PC-3 (cell line): Measurements from ENCODE around the gene MSI2. TPM values are rescaled to one million over a fixed set of nuclear protein-coding genes. Genes with fewer than 3 reads are reported as not detected.

ENCODE experiments used
- ATAC-seq: fragments of 200-7000 bp; cut with Tn5 transposase; 2 replicates; pipeline ENCODE4 v1.9.1; 2020; ENCODE audit warnings: mild to moderate bottlenecking, moderate library complexity
- BruUV-seq: library from RNA; stranded (reverse); fragments of 400-500 nt; replicated peaks from 2 replicates; lab custom pipeline; 2021; lab: Mats Ljungman, UMichigan
- CTCF ChIA-PET: fragments of 300-600 bp; sonication (Branson Sonifier 250); formaldehyde crosslinking; loops from one replicate; lab custom pipeline; 2022; ENCODE audit warnings: antibody characterized with exemption; lab: Charles Lee
- POLR2A ChIA-PET: fragments of 300-600 bp; sonication (Branson Sonifier 250); formaldehyde crosslinking; loops from one replicate; lab custom pipeline; 2022; ENCODE audit warnings: antibody characterized with exemption; ENCODE audit not compliant: unreplicated experiment; lab: Charles Lee
- DNase-seq: peaks from one replicate; pipeline ENCODE4 v3.0.0-alpha.2; 2015
- H2AFZ ChIP-seq: fragments of 300-600 bp; sonication (generic); 2 replicates; pipeline ENCODE4 v1.6.0; 2016; ENCODE audit warnings: antibody characterized with exemption, low read length
- H3F3A ChIP-seq: fragments of 300-600 bp; sonication (generic); one replicate; pipeline ENCODE4 v1.6.0; 2017; ENCODE audit warnings: antibody characterized with exemption, low read length, control low read depth, mild to moderate bottlenecking; ENCODE audit not compliant: unreplicated experiment
- H3K27ac ChIP-seq: fragments of 300-600 bp; sonication (generic); 2 replicates; pipeline ENCODE4 v1.5.1; 2016; ENCODE audit warnings: mild to moderate bottlenecking, low read length
- H3K27me3 ChIP-seq: fragments of 300-600 bp; sonication (generic); 2 replicates; pipeline ENCODE4 v1.6.1; 2016; ENCODE audit warnings: low read length, mixed read lengths
- H3K36me3 ChIP-seq: fragments of 300-600 bp; sonication (generic); 2 replicates; pipeline ENCODE4 v1.6.1; 2016; ENCODE audit warnings: low read depth, mixed run types, low read length, mixed read lengths
- H3K4me1 ChIP-seq: fragments of 300-600 bp; sonication (generic); 2 replicates; pipeline ENCODE4 v1.5.1; 2016; ENCODE audit warnings: low read length; ENCODE audit not compliant: insufficient read depth
- H3K4me2 ChIP-seq: fragments of 300-600 bp; sonication (generic); 2 replicates; pipeline ENCODE4 v1.6.0; 2016; ENCODE audit warnings: low read length
- H3K4me3 ChIP-seq: fragments of 300-600 bp; sonication (generic); 2 replicates; pipeline ENCODE4 v1.5.1; 2016; ENCODE audit warnings: mild to moderate bottlenecking, low read length, mixed read lengths
- H3K79me2 ChIP-seq: fragments of 300-600 bp; sonication (generic); 2 replicates; pipeline ENCODE4 v1.6.1; 2017; ENCODE audit warnings: low read length, mixed read lengths
- H3K9ac ChIP-seq: fragments of 300-600 bp; sonication (generic); 2 replicates; pipeline ENCODE4 v1.6.0; 2016; ENCODE audit warnings: mild to moderate bottlenecking, low read length
- H3K9me2 ChIP-seq: fragments of 300-600 bp; sonication (generic); replicated peaks from 2 replicates; pipeline ENCODE4 v1.6.1; 2016; ENCODE audit warnings: mixed run types, low read length, mixed read lengths
- H3K9me3 ChIP-seq: fragments of 300-600 bp; sonication (generic); 2 replicates; pipeline ENCODE4 v1.6.1; 2016; ENCODE audit warnings: low read length, mixed read lengths
- H4K20me1 ChIP-seq: fragments of 300-600 bp; sonication (generic); 2 replicates; pipeline ENCODE4 v1.6.1; 2016; ENCODE audit warnings: low read length, mixed read lengths
- CTCF ChIP-seq: fragments of 300-600 bp; sonication (generic); conservative IDR thresholded peaks from 2 replicates; pipeline ENCODE4 v1.5.1; 2017; ENCODE audit warnings: antibody characterized with exemption, low read depth, mild to moderate bottlenecking, low read length
- EZH2 ChIP-seq: fragments of 300-600 bp; sonication (generic); IDR thresholded peaks from one replicate; pipeline ENCODE4 v1.6.1; 2017; ENCODE audit warnings: antibody characterized with exemption, mild to moderate bottlenecking, low read length; ENCODE audit not compliant: unreplicated experiment
- EZH2phosphoT487 ChIP-seq: fragments of 300-600 bp; sonication (generic); IDR thresholded peaks from 2 replicates; pipeline ENCODE4 v1.6.1; 2018; ENCODE audit warnings: mild to moderate bottlenecking, antibody characterized with exemption, low read length, borderline replicate concordance
- intact Hi-C: fragments of 100-400 bp; cut with micrococcal nuclease; formaldehyde crosslinking; loops from 2 replicates; pipeline ENCODE4 v1.9.0; 2023
- total RNA-seq: library from RNA; depleted of rRNA; stranded (reverse); fragments of >200 nt; gene quantifications from 2 replicates; pipeline ENCODE4 v1.2.3, GENCODE V29; 2014

MSI2 gene
- total RNA-seq, 1 experiment from 2014 or later = 54.7 TPM

GRCh38 chr17:57259306-57259705 lies 3.0 kb downstream of the MSI2 start:
- Histone ChIP-seq H3K9ac (no peak overlapping the region; the same call in 1 of the 2 replicates), H3K4me2 (peak overlapping the region; percentile 93), H4K20me1 (no peaks in the 10 kb centered on the region), H3K27ac (no peak overlapping the region), H3K79me2 (peaks cover 35% of the 10 kb centered on the region), H3F3A (no peaks in the 10 kb centered on the region), H3K9me2 (no peaks in the 10 kb centered on the region), H3K36me3 (peaks cover 21% of the 10 kb centered on the region), H3K4me1 (peaks cover 16% of the 10 kb centered on the region), H2AFZ (no peak overlapping the region), H3K27me3 (no peaks in the 10 kb centered on the region), H3K4me3 (peak overlapping the region; percentile 78), H3K9me3 (no peaks in the 10 kb centered on the region)
- BruUV-seq = no TSS peak
- TF ChIP-seq EZH2phosphoT487 (no peak), CTCF (no peak), EZH2 (no peak)
- ATAC-seq = no peak
- CTCF ChIA-PET = no interaction called here
- no peak for DNase-seq
- POLR2A ChIA-PET = no interaction called here
- intact Hi-C loops = loop anchor here (5.0 kb wide), 6 partner anchors 98 to 403 kb away; no protein-coding TSS in a partner anchor

- Histone ChIP-seq H3K9me3 (no peaks in the 10 kb centered on the region), H3K4me1 (peaks cover 16% of the 10 kb centered on the region), H3K4me2 (peak overlapping the region; percentile 93; the same call in 1 of the 2 replicates), H3K79me2 (peaks cover 35% of the 10 kb centered on the region), H3K9me2 (no peaks in the 10 kb centered on the region), H4K20me1 (no peaks in the 10 kb centered on the region), H3K4me3 (no peak overlapping the region), H3K36me3 (peaks cover 21% of the 10 kb centered on the region), H3K27ac (no peak overlapping the region), H3F3A (no peaks in the 10 kb centered on the region), H3K9ac (no peak overlapping the region), H2AFZ (no peak overlapping the region), H3K27me3 (no peaks in the 10 kb centered on the region)
- intact Hi-C loops = loop anchor here (5.0 kb wide), 6 partner anchors 97 to 402 kb away; no protein-coding TSS in a partner anchor
- ATAC-seq (no peak), DNase-seq (no peak)
- ChIA-PET CTCF (no interaction called here), POLR2A (no interaction called here)
- BruUV-seq = no TSS peak
- TF ChIP-seq EZH2phosphoT487 = no peak
- no peak for TF ChIP-seq EZH2
- no peak for TF ChIP-seq CTCF
Measured at GRCh38 chr17:57259817-57260216, 3.5 kb downstream of the MSI2 start.

GRCh38 chr17:57260325-57261083 lies 4.2 kb downstream of the MSI2 start:
- ATAC-seq (no peak), DNase-seq (no peak)
- Histone ChIP-seq H3K9ac (no peak overlapping the region), H3F3A (no peaks in the 10 kb centered on the region), H4K20me1 (no peaks in the 10 kb centered on the region), H3K9me2 (no peaks in the 10 kb centered on the region), H3K4me3 (no peak overlapping the region), H3K4me2 (no peak overlapping the region), H3K27ac (no peak overlapping the region), H2AFZ (no peak overlapping the region), H3K9me3 (no peaks in the 10 kb centered on the region), H3K27me3 (no peaks in the 10 kb centered on the region), H3K4me1 (peaks cover 16% of the 10 kb centered on the region), H3K36me3 (peaks cover 21% of the 10 kb centered on the region), H3K79me2 (peaks cover 35% of the 10 kb centered on the region)
- BruUV-seq = no TSS peak
- ChIA-PET CTCF (no interaction called here), POLR2A (no interaction called here)
- TF ChIP-seq CTCF (no peak), EZH2phosphoT487 (no peak)
- intact Hi-C loops = no loop called here
